T-helper 1 cell treated with Interleukin-12 subunit alpha and Interleukin-12 subunit beta and Interleukin-4 antibody, amounts not matched to agents 30 ng/mL and 1 ng/mL, for 36 hours (primary cell): Measurements from ENCODE around the gene PHACTR4. TPM values are rescaled to one million over a fixed set of nuclear protein-coding genes. Genes with fewer than 3 reads are reported as not detected.
"Not testable (repeated sequence)": the region's sequence is repeated elsewhere in the genome, so short reads cannot be mapped to it uniquely, and the experiment has no call there.

ENCODE experiments used
- intact Hi-C: fragments of 100-400 bp; cut with micrococcal nuclease; formaldehyde crosslinking; loops from one replicate; pipeline ENCODE4 v1.15.1; 2024
- total RNA-seq: library from RNA; stranded (reverse); gene quantifications from 2 replicates; pipeline ENCODE4 v1.2.3, GENCODE V29; 2022

The PHACTR4 gene
- total RNA-seq, 1 donor from 2014 or later, result 31.8 TPM

GRCh38 chr1:28428012-28428411 lies 58.5 kb downstream of the PHACTR4 start:
- intact Hi-C loops, result no loop called here

- intact Hi-C loops, result no loop called here
Observed at GRCh38 chr1:28428990-28429520, 59.5 kb downstream of the PHACTR4 start.

DNA sequence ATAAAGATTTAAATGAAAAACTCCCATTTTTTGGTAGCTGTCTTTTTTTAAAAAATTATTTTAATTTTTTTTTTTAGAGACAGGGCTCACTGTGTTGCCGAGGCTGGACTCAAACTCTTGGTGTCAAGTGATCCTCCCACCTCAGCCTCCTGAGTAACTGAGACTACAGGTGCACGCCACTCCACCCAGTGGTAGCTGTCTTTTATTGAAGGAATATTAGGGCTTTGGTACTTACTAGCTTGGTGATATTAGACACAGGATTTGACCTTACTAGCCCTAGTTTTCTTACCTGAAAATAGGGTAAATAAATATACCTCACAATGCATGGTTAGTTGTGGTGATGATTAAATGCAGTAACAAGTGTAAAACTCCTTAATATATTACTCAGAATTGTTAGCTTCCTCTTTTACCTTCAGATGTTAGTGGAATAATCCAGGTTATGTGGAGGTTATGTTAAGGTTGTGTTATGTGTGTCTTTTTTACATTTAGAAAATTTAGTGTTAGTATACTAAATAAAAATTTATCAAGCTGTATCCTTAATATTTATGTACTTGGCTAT lies 66.8 kb downstream of the PHACTR4 start:
- intact Hi-C loops, result no loop called here

DNA sequence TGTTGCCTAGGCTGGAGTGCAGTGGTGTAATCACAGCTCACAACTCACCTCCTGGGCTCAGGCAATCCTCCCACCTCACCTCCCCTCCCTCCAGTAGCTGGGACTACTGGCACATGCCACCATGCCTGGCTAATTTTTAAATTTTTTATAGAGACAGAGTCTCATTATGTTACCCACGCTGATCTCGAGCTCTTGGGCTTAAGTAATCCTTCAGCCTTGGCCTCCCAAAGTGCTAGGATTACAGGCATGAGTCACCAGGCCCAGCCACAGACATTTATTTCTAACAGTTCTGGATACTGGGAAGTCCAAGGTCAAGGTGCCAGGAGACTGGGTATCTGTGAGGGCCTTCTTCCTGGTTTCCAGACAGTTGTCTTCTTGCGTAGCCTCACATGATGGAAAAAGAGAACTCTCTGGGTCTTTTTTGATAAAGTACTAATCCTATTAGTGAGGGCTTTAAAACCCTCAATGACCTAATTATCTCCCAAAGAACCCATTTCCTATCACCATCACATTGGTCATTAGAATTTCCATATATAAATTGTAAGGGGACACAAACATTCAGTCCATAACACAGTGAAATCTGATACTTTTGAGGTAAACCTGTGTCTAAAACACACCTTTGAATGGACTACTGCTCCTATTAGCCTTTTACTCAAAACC lies 67.9 kb downstream of the PHACTR4 start:
- intact Hi-C loops, result no loop called here

DNA sequence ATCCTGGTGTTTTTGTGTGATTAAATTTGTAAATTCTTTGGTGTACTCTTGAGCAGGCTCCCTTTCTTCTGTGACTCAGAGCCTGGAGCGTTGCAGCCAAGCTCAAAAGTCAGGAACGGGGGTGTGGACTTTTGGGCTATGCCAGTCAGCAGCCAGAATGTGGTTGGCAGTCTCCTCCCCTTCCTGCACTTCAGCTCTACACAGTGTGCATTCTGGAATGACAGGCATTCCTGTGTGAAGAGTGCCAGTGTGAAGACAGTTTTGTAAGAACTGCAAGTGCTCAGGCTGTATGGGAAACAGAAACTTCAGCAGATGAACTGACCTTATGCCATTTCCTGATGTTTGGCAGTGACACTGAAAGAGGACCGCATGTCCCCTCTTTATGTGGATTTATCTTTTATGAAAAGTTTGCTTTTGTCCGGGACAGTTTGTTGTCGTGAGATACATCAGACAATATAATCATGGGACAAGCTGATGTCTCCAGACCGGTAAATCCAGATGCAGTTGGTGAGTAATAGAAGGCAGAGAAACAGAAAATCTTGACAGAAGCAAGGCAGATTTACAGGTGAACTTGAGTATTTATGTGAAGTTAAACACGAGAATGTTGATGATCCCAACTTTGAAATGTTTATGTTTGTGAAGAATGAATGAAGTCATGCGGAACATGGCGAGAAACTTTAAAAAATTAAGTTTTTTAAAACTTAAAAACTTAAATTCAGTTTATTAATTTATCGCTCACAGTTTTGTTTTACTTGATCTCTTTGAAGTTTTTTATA lies 68.6 kb downstream of the PHACTR4 start:
- intact Hi-C loops, result no loop called here

GRCh38 chr1:28439320-28439719 lies 69.8 kb downstream of the PHACTR4 start:
- intact Hi-C loops, result no loop called here

DNA sequence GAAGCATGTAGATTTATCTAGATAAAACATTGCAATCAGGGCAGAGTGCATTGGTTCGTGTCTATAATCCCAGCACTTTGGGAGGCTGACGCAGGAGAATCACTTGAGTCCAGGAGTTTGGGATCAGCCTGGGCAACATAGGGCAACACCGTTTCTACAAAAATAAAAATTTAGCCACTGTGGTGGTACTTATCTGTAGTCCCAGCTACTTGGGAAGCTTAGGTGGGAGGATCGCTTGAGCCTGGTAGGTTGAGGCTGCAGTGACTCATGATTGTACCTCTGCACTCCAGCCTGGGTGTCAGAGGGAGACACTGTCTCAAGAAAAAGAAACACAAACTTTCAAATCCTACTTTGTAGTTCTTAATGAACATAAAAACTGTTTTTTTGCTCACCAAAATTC lies 72.1 kb downstream of the PHACTR4 start:
- intact Hi-C loops, result no loop called here

DNA sequence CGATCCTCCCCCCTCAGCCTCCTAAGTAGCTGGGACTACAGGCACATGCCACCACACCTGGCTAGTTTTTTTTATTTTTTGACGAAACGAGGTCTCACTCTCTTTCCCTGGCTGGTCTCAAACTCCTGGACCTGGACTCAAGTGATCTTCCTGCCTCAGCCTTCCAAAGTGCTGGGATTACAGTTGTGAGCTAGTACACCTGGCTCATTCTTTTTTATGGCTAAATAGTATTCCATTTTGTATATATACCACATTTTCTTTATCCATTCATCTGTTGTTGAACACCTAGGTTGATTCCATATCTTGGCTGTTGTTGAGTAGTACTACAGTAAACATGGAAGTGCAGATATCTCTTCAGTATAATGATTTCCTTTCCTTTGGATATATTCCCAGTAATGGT lies 74.0 kb downstream of the PHACTR4 start:
- intact Hi-C loops, result no loop called here

GRCh38 chr1:28447679-28448078 lies 78.1 kb downstream of the PHACTR4 start:
- intact Hi-C loops, result no loop called here

DNA sequence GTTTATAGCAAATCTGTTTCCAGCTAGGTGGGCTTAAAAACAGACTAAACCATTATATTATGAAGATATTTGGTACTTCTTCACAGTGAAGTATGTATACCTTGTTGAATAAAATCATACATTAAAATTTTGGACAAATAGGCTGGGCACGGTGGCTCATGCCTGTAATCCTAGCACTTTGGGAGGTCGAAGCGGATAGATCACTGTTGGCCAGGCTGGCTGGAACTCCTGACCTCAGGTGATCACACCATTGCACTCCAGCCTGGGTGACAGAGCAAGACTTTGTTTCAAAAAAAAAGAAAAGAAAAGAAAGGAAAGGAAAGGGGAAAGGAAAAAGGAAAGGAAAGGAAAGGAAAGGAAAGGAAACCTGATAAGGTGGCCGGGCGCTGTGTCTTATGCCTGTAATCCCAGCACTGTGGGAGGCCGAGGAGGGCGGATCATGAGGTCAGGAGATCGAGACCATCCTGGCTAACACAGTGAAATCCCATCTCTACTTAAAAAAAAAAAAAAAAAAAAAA lies 78.6 kb downstream of the PHACTR4 start:
- intact Hi-C loops, result not testable (repeated sequence)

- intact Hi-C loops, result loop anchor here (1.0 to 5.0 kb wide), 4 partner anchors 33 to 203 kb away; partner anchors contain the start of gene RNU11
Observed at GRCh38 chr1:28449904-28450303, 80.4 kb downstream of the PHACTR4 start.

DNA sequence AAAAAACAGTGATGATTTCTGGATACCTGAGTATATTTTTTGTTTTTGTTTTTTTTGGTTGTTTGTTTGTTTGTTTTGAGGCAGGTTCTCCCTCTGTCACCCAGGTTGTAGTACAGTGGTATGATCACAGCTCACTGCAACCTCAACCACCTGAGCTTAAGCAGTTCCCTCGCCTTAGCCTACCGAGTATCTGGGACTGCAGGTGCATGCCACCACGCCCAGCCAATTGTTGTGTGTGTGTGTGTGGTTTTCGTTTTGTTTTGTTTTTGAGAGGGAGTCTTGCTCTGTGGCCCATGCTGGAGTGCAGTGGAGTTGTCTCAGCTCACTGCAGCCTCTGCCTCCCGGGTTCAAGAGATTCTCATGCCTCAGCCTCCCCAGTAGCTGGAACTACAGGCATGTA lies 81.0 kb downstream of the PHACTR4 start:
- intact Hi-C loops, result loop anchor here (1.0 to 5.0 kb wide), 4 partner anchors 33 to 203 kb away; partner anchors contain the start of gene RNU11

- intact Hi-C loops, result loop anchor here (2.0 to 5.0 kb wide), 3 partner anchors 34 to 204 kb away; partner anchors contain the start of gene RNU11
Observed at GRCh38 chr1:28451011-28451410, 81.5 kb downstream of the PHACTR4 start.

DNA sequence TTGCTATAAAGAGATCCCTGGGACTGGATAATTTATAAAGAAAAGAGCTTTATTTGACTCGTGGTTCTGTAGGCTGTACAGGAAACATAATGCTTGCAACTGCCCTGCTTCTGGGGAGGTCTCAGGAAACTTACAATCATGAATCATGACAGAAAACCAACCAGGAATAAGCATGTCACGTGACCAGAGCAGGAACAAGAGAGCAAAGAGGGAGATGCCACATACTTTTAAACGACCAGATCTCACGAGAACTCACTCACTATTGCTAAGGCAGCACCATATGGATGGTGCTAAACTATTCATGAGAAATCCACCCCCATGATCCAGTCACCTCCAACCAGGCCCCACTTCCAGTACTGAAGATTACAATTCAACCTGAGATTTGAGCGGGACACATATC lies 86.5 kb downstream of the PHACTR4 start:
- intact Hi-C loops, result no loop called here

- intact Hi-C loops, result no loop called here
Observed at GRCh38 chr1:28457678-28458077, 88.1 kb downstream of the PHACTR4 start.

GRCh38 chr1:28458237-28459228 lies 89.0 kb downstream of the PHACTR4 start:
- intact Hi-C loops, result no loop called here

DNA sequence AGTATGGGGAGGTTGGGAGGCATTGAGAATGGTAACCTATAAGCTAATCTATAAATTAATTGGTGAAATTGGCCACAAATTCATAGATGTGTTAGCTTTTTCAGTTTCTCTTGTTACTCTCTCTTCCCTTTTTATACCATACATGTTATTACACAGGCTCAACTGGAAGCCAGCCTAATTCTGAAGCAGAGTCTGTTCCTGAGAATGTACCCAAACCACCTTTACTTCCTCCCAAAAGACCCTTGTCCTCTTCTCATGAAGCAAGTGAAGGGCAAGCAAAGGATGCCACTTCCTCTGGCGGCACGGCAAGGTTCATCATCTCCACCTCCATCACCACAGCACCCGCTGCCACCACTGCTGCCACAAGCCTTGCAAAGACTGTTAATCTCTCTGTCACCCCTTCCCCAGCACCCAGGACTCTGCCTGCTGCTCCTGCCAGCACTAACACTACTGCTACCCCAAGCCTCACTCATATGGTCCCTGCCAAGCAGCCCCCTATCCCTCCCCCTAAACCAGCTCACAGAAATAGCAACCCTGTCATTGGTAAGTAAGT lies 96.8 kb downstream of the PHACTR4 start:
- intact Hi-C loops, result no loop called here

- intact Hi-C loops, result no loop called here
Observed at GRCh38 chr1:28470146-28470545, 100.6 kb downstream of the PHACTR4 start.

- intact Hi-C loops, result not testable (repeated sequence)
Observed at GRCh38 chr1:28479497-28479896, 110.0 kb downstream of the PHACTR4 start.

DNA sequence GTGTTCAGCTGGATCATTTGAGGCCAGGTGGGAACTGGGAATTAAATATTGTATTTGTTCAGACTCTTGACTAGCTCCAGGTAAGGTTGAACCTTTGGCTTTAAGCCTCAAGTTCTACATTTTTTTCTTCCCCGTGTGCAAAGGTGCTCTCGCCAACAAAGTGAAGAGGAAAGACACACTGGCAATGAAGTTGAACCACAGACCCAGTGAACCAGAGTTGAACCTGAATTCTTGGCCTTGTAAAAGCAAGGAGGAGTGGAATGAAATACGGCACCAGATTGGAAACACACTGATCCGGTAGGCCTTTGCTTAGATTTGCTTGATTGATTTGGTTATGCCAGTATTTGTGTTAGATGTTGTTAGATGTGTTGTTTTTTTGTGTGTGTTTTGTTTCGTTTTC lies 110.8 kb downstream of the PHACTR4 start:
- intact Hi-C loops, result no loop called here
